ENCODE data around the gene PLOD1. TPM values are rescaled to one million over a fixed set of nuclear protein-coding genes. Genes with fewer than 3 reads are reported as not detected.
A peak's percentile ranks its signal among the peaks of the same experiment; 100 is the strongest.

Gene PLOD1
- total RNA-seq, 1 experiment from 2014 or later: 46.9 TPM

DNA sequence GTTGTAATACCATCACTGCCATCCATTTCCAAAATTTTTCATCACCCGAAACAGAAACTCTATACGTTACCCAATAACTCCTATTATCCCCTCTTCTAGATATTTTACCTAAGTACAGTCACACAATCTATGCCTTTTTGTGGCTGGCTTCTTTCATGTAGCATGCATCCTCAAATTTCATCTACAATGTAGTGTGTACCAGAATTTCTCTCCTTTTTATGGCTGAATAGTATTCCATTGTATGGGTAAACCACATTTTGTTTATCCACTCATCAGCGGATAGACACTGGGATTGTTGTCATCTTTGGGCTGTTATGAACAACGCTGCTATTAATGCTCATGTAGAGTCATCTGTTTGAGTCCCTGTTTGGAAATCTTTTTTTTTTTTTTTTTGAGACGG lies 29.5 kb upstream of the PLOD1 start (continued):
- TF ChIP-seq NFATC4 (CRISPR knock-in tag; IDR thresholded peaks at IDR 0.05): no peak
- no peak for TF ChIP-seq GRHL2 (CRISPR knock-in tag; IDR thresholded peaks at IDR 0.05; ENCODE audit: insufficient replicate concordance, severe bottlenecking)
- TF ChIP-seq, protein P1, sequence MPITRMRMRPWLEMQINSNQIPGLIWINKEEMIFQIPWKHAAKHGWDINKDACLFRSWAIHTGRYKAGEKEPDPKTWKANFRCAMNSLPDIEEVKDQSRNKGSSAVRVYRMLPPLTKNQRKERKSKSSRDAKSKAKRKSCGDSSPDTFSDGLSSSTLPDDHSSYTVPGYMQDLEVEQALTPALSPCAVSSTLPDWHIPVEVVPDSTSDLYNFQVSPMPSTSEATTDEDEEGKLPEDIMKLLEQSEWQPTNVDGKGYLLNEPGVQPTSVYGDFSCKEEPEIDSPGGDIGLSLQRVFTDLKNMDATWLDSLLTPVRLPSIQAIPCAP (CRISPR knock-in tag; IDR thresholded peaks at IDR 0.05): no peak
- TF ChIP-seq, protein P2, sequence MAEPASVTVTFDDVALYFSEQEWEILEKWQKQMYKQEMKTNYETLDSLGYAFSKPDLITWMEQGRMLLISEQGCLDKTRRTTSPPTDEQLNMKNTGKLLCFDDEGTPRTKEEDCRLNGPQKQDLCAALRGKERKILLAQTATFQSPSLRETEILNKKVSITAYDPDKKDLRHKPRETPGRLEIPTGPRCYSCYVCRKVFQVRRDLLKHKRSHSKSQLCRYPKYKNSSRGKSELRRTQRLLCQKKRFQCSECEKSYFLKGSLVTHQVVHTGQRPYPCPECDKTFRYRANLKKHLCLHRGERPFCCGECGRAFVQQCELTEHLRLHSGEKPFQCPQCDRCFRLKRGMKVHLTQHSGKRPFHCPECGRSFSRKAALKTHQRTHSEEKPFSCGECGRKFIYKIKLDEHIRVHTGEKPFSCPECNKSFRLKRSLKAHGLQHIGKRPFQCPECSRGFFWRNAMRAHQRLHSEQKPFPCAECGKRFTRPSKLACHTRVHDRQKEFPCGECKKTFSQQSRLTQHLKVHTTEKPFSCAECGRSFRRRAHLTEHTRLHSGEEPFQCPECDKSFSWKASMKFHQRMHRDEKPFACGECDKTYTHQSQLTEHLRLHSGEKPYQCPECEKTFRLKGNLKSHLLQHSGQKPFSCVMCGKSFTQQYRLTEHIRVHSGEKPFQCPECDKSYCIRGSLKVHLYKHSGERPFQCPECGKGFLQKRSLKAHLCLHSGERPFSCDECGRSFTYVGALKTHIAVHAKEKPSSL (CRISPR knock-in tag; conservative IDR thresholded peaks at IDR 0.05): no peak
- TF ChIP-seq RORB (CRISPR knock-in tag; IDR thresholded peaks at IDR 0.05): no peak
- TF ChIP-seq, protein P3, sequence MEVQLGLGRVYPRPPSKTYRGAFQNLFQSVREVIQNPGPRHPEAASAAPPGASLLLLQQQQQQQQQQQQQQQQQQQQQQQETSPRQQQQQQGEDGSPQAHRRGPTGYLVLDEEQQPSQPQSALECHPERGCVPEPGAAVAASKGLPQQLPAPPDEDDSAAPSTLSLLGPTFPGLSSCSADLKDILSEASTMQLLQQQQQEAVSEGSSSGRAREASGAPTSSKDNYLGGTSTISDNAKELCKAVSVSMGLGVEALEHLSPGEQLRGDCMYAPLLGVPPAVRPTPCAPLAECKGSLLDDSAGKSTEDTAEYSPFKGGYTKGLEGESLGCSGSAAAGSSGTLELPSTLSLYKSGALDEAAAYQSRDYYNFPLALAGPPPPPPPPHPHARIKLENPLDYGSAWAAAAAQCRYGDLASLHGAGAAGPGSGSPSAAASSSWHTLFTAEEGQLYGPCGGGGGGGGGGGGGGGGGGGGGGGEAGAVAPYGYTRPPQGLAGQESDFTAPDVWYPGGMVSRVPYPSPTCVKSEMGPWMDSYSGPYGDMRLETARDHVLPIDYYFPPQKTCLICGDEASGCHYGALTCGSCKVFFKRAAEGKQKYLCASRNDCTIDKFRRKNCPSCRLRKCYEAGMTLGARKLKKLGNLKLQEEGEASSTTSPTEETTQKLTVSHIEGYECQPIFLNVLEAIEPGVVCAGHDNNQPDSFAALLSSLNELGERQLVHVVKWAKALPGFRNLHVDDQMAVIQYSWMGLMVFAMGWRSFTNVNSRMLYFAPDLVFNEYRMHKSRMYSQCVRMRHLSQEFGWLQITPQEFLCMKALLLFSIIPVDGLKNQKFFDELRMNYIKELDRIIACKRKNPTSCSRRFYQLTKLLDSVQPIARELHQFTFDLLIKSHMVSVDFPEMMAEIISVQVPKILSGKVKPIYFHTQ (CRISPR knock-in tag; IDR thresholded peaks at IDR 0.05): no peak
- TF ChIP-seq ESRRA (CRISPR knock-in tag; IDR thresholded peaks at IDR 0.05; ENCODE audit: borderline replicate concordance): no peak

DNA sequence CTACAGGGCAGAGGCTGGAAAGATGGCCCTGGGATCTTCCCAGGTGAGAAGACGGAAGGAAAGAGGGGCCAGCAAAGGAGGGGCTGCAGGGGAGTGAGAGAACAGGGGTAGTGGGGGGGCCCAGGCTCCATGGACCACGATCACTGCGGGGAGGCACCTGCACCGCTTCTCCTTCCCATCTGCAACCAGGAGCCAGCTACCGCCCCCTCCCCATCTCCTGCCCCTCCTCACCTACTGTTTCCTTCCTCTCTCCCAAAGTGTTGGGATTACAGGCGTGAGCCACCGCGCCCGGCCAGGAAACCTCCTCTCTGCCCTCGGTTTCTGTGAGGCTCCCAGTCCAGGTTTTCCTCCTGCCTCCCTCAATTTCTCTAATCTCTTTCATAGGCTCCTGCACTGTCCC lies 27.6 kb upstream of the PLOD1 start:
- no peak for ATAC-seq
- no peak for DNase-seq (ENCODE audit: low spot score)
- peaks cover 9% of the 10 kb centered on the region for H3K4me1 Mint-ChIP-seq
- H3K9me3 Mint-ChIP-seq: no peaks in the 10 kb centered on the region
- ChIA-PET CTCF (no interaction called here), POLR2A (no interaction called here)
- TF ChIP-seq NFE2L1 (CRISPR knock-in tag; IDR thresholded peaks at IDR 0.05) (no peak), ZNF121 (CRISPR knock-in tag; IDR thresholded peaks at IDR 0.05) (no peak)
- TF ChIP-seq, protein P4, sequence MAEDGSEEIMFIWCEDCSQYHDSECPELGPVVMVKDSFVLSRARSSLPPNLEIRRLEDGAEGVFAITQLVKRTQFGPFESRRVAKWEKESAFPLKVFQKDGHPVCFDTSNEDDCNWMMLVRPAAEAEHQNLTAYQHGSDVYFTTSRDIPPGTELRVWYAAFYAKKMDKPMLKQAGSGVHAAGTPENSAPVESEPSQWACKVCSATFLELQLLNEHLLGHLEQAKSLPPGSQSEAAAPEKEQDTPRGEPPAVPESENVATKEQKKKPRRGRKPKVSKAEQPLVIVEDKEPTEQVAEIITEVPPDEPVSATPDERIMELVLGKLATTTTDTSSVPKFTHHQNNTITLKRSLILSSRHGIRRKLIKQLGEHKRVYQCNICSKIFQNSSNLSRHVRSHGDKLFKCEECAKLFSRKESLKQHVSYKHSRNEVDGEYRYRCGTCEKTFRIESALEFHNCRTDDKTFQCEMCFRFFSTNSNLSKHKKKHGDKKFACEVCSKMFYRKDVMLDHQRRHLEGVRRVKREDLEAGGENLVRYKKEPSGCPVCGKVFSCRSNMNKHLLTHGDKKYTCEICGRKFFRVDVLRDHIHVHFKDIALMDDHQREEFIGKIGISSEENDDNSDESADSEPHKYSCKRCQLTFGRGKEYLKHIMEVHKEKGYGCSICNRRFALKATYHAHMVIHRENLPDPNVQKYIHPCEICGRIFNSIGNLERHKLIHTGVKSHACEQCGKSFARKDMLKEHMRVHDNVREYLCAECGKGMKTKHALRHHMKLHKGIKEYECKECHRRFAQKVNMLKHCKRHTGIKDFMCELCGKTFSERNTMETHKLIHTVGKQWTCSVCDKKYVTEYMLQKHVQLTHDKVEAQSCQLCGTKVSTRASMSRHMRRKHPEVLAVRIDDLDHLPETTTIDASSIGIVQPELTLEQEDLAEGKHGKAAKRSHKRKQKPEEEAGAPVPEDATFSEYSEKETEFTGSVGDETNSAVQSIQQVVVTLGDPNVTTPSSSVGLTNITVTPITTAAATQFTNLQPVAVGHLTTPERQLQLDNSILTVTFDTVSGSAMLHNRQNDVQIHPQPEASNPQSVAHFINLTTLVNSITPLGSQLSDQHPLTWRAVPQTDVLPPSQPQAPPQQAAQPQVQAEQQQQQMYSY (CRISPR knock-in tag; IDR thresholded peaks at IDR 0.05): peak; percentile 79
- H3K4me3 Mint-ChIP-seq: no peak overlapping the region
- H3K27ac Mint-ChIP-seq: peak overlapping the region; percentile 95
- no peaks in the 10 kb centered on the region; the same call in 1 of the 2 replicates for H3K27me3 Mint-ChIP-seq (ENCODE audit: low read depth)
- no peaks in the 10 kb centered on the region for H3K36me3 Mint-ChIP-seq

DNA sequence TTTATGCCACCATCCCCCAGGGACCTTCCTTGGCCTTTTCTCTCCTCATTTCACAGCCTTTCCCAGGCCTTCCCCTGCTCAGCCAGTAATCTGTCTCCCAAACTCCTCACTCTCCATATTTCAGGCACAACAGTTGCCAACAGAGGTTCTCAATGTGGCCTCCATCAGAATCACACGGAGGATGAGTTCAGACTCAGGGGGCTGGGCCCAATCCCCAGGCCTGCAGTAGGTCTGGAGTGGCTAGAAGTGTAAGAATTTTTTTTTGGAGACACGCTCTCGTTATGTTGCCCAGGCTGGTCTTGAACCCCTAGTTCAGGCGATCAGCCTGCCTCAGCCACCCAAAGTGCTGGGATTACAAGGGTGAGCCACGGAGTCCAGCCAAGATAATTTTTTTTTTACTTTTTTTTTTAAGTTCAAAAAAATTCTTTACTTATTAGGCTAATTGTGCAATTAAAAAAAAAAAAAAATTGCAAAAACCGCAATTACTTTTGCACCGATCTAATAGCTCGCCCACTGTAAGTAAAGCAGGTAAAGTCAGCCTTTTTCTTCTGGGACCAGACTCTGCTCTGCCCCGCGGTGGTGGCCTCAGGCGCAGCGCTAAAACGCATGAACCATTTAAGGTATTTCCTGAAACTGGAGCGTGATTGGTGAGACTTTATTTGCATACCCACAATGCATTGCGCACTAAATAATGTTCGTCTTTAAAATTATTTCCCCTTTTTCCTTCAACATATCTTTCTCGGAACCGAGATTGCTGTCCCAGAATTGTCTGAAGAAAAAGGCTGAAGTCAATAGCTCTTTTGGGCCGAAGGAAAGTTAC lies 27.0 kb upstream of the PLOD1 start:
- Mint-ChIP-seq H3K4me1 (peaks cover 9% of the 10 kb centered on the region), H3K36me3 (no peaks in the 10 kb centered on the region)

More for the DNA sequence above, 27.0 kb upstream of the PLOD1 start:
- Mint-ChIP-seq H3K27me3 (ENCODE audit: low read depth) (no peaks in the 10 kb centered on the region; the same call in 1 of the 2 replicates), H3K27ac (peak overlapping the region; percentile 100), H3K4me3 (peak overlapping the region; percentile 85), H3K9me3 (no peaks in the 10 kb centered on the region)
- DNase-seq (ENCODE audit: low spot score) (peak; percentile 86), ATAC-seq (peak; percentile 54)
- ChIA-PET POLR2A (interaction anchor here (0.7 to 3.4 kb wide), 23 partner anchors 8 to 296 kb away, joined by 3 to 61 read pairs (median 7); partner anchors contain the start of genes CLCN6, KIAA2013, MFN2 and MIIP), CTCF (interaction anchor here (0.6 to 5.5 kb wide), 10 partner anchors 8 to 200 kb away, joined by 3 to 49 read pairs (median 4); partner anchors contain the start of gene MFN2)
- peak; percentile 2; the same call in 1 of the 2 replicates for TF ChIP-seq GABPB1 (CRISPR knock-in tag; IDR thresholded peaks at IDR 0.05)
- TF ChIP-seq, protein P5, sequence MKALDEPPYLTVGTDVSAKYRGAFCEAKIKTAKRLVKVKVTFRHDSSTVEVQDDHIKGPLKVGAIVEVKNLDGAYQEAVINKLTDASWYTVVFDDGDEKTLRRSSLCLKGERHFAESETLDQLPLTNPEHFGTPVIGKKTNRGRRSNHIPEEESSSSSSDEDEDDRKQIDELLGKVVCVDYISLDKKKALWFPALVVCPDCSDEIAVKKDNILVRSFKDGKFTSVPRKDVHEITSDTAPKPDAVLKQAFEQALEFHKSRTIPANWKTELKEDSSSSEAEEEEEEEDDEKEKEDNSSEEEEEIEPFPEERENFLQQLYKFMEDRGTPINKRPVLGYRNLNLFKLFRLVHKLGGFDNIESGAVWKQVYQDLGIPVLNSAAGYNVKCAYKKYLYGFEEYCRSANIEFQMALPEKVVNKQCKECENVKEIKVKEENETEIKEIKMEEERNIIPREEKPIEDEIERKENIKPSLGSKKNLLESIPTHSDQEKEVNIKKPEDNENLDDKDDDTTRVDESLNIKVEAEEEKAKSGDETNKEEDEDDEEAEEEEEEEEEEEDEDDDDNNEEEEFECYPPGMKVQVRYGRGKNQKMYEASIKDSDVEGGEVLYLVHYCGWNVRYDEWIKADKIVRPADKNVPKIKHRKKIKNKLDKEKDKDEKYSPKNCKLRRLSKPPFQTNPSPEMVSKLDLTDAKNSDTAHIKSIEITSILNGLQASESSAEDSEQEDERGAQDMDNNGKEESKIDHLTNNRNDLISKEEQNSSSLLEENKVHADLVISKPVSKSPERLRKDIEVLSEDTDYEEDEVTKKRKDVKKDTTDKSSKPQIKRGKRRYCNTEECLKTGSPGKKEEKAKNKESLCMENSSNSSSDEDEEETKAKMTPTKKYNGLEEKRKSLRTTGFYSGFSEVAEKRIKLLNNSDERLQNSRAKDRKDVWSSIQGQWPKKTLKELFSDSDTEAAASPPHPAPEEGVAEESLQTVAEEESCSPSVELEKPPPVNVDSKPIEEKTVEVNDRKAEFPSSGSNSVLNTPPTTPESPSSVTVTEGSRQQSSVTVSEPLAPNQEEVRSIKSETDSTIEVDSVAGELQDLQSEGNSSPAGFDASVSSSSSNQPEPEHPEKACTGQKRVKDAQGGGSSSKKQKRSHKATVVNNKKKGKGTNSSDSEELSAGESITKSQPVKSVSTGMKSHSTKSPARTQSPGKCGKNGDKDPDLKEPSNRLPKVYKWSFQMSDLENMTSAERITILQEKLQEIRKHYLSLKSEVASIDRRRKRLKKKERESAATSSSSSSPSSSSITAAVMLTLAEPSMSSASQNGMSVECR (CRISPR knock-in tag; IDR thresholded peaks at IDR 0.05; ENCODE audit: borderline replicate concordance): no peak

All from WTC11 (cell line).